ENCODE measurements around the gene PDE8B. TPM values are rescaled to one million over a fixed set of nuclear protein-coding genes. Genes with fewer than 3 reads are reported as not detected.

The PDE8B gene
- total RNA-seq, 4 donors from 2014 or later = 0.79 to 2.7 (median 1.4) TPM; not detected in 1

- Histone ChIP-seq H3K27me3 (no peaks in the 10 kb centered on the region), H3K27ac (no peak overlapping the region), H3K9me3 (no peaks in the 10 kb centered on the region), H3K4me3 (no peak overlapping the region), H3K4me1 (no peaks in the 10 kb centered on the region), H3K36me3 (peaks cover 0 to 80% (median 7%) of the 10 kb centered on the region in 3 donors)
- no peak for DNase-seq
- intact Hi-C loops (cut with DNase I) = no loop called here
- WGBS, 2 donors = 91 to 95% methylated on average over 1 of the region's 1 CpG
- TF ChIP-seq POLR2A (IDR thresholded peaks at IDR 0.05) (no peak), CTCF (IDR thresholded peaks at IDR 0.05) (no peak)
These were observed 233.9 kb downstream of the PDE8B start for GRCh38 chr5:77444356-77444755.

DNA sequence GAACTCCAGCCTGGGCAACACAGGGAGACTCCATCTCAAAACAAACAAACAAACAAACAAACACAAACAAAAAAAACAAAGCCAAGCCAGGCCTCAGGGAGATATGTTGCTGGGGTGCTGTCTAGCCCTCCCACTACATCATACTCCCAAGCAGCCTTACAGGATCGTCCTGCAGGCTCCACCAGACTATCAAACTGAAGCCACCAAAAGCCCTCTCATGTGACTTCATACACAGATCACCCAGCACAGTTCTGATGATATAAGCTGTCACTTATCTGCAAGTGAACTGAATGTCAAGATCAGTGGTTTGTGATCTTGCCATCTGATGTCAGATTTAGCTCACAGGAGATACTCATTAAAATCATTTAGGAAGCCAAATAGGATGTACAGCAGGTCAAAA lies 238.4 kb downstream of the PDE8B start:
- Histone ChIP-seq H3K36me3 (peaks cover 3 to 63% (median 7%) of the 10 kb centered on the region in 3 donors), H3K4me3 (no peak overlapping the region), H3K4me1 (no peaks in the 10 kb centered on the region), H3K27me3 (no peaks in the 10 kb centered on the region), H3K27ac (no peak overlapping the region), H3K9me3 (no peaks in the 10 kb centered on the region)
- 100% methylated on average over 1 of the region's 1 CpG for WGBS, 2 donors
- intact Hi-C loops (cut with DNase I) = no loop called here
- no peak for TF ChIP-seq CTCF (IDR thresholded peaks at IDR 0.05)
- no peak for TF ChIP-seq POLR2A (IDR thresholded peaks at IDR 0.05)
- DNase-seq = no peak

- intact Hi-C loops (cut with DNase I) = no loop called here
- H3K36me3 ChIP-seq = peaks cover 3 to 63% (median 7%) of the 10 kb centered on the region in 3 donors
- no peaks in the 10 kb centered on the region for H3K4me1 ChIP-seq
- no peak overlapping the region for H3K4me3 ChIP-seq
- DNase-seq = no peak
- H3K9me3 ChIP-seq = no peaks in the 10 kb centered on the region
- no peak overlapping the region for H3K27ac ChIP-seq
- WGBS, 2 donors = 58 to 88% methylated on average over 1 of the region's 1 CpG
- TF ChIP-seq POLR2A (IDR thresholded peaks at IDR 0.05) = no peak
- TF ChIP-seq CTCF (IDR thresholded peaks at IDR 0.05) = no peak
- no peaks in the 10 kb centered on the region for H3K27me3 ChIP-seq
These were observed 238.8 kb downstream of the PDE8B start for GRCh38 chr5:77449277-77449676.

DNA sequence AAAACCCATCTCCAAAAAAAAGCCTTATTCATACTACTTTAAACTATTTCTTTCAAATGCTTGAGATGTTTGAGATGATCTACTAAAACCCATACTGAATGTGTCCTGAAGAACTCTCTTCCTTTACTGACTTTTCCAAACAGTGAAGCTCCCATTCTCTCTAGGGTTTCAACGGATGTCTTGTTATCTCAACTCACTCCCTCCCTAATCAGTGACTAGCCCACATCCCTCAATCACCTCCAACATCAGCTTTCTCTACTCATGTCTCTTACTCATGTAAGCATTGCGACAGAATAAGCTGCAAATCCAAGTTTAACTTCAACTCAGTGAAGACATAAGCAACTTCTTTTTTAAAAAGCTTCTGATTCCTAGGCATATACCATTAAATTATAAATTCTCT lies 239.5 kb downstream of the PDE8B start:
- no peaks in the 10 kb centered on the region for H3K27me3 ChIP-seq
- intact Hi-C loops (cut with DNase I) = no loop called here
- no peaks in the 10 kb centered on the region for H3K4me1 ChIP-seq
- TF ChIP-seq CTCF (IDR thresholded peaks at IDR 0.05) (no peak), POLR2A (IDR thresholded peaks at IDR 0.05) (no peak)
- 65 to 69% methylated on average over 2 of the region's 2 CpGs for WGBS, 2 donors
- H3K27ac ChIP-seq = no peak overlapping the region
- no peaks in the 10 kb centered on the region for H3K9me3 ChIP-seq
- H3K4me3 ChIP-seq = no peak overlapping the region
- DNase-seq = no peak
- H3K36me3 ChIP-seq = peaks cover 3 to 62% (median 7%) of the 10 kb centered on the region in 3 donors

GRCh38 chr5:77452351-77452750 lies 241.9 kb downstream of the PDE8B start:
- intact Hi-C loops (cut with DNase I) = no loop called here
- H3K36me3 ChIP-seq = peaks cover 3 to 47% (median 7%) of the 10 kb centered on the region in 3 donors
- H3K4me1 ChIP-seq = no peaks in the 10 kb centered on the region
- no peak overlapping the region for H3K4me3 ChIP-seq
- no peak overlapping the region for H3K27ac ChIP-seq
- no peaks in the 10 kb centered on the region for H3K27me3 ChIP-seq
- WGBS, 2 donors = 87 to 94% methylated on average over 1 of the region's 1 CpG
- no peak for TF ChIP-seq CTCF (IDR thresholded peaks at IDR 0.05)
- TF ChIP-seq POLR2A (IDR thresholded peaks at IDR 0.05) = no peak
- no peak for DNase-seq
- H3K9me3 ChIP-seq = no peaks in the 10 kb centered on the region

Measured in esophagus squamous epithelium (tissue), 5 donors.